Body of pancreas (tissue), 4 donors: ENCODE measurements around the gene KCND3. TPM values are rescaled to one million over a fixed set of nuclear protein-coding genes. Genes with fewer than 3 reads are reported as not detected.

Experiments
- ATAC-seq: fragments of 150-250 bp; one replicate; pipeline ENCODE4 v1.9.1; 2016
- DNase-seq, 4 donors: peaks; one replicate each; pipeline ENCODE4 v3.0.0-alpha.2; 2019
- H3K27ac ChIP-seq, 4 donors: fragments of 200-600 bp; sonication (generic); 1 replicate in 3 of 4; 2 replicates in 1 of 4; pipeline versions ENCODE4 v1.5.1 to v1.6.1; 2016 to 2019; ENCODE audit warnings: mild to moderate bottlenecking in 1 of 4, mixed read lengths in 1 of 4, moderate library complexity in 1 of 4
- H3K27me3 ChIP-seq, 2 donors: fragments of 200-600 bp; sonication (generic); one replicate each; pipeline ENCODE4 v1.6.0; 2016; ENCODE audit warnings: mild to moderate bottlenecking in 1 of 2
- H3K36me3 ChIP-seq, 2 donors: fragments of 200-600 bp; sonication (generic); replicated peaks in 1 of 2; 2 replicates each; pipeline ENCODE4 v1.5.1; 2016; ENCODE audit warnings: low read depth in 2 of 2; ENCODE audit not compliant: insufficient read depth in 1 of 2
- H3K4me1 ChIP-seq: fragments of 200-600 bp; sonication (generic); one replicate; pipeline ENCODE4 v1.6.0; 2016
- H3K4me3 ChIP-seq, 2 donors: fragments of 200-600 bp; sonication (generic); 1 replicate in 1 of 2; 2 replicates in 1 of 2; pipeline ENCODE4 v1.5.1; 2016 to 2019
- H3K9me3 ChIP-seq, 3 donors: fragments of 200-600 bp; sonication (generic); 1 replicate in 2 of 3; 2 replicates in 1 of 3; pipeline ENCODE4 v1.5.1; 2016
- POLR2A ChIP-seq, 3 donors: fragments of 450-650 bp; IDR thresholded peaks; one replicate each; pipeline ENCODE4 v1.6.1; 2016; ENCODE audit warnings: antibody characterized with exemption in 3 of 3, mild to moderate bottlenecking in 2 of 3
- WGBS, 2 donors: methylation state at CpG; one replicate each; pipeline ENCODE4 v1.1.5; 2017; 5-methylcytosine and 5-hydroxymethylcytosine counted together
- intact Hi-C: fragments of 100-400 bp; cut with DNase I; formaldehyde crosslinking; loops from one replicate; pipeline ENCODE4 v1.15.1; 2023
- total RNA-seq, 2 donors: library from RNA; depleted of rRNA; stranded (reverse); fragments of >200 nt; gene quantifications; one replicate each; pipeline ENCODE4 v1.1.0, GENCODE V29; 2016
- TF ChIP-seq, protein P1 (sequence below), 7 experiments: fragments of 450-650 bp in 4 of 7; fragments of 200-600 bp in 3 of 7; sonication (generic) in 3 of 7; IDR thresholded peaks; one replicate each; pipeline ENCODE4 v1.5.1; 2016 to 2019; ENCODE audit warnings: antibody characterized with exemption in 7 of 7

Gene KCND3
- total RNA-seq, 2 donors from 2014 or later = 7.6 to 15.0 TPM

DNA sequence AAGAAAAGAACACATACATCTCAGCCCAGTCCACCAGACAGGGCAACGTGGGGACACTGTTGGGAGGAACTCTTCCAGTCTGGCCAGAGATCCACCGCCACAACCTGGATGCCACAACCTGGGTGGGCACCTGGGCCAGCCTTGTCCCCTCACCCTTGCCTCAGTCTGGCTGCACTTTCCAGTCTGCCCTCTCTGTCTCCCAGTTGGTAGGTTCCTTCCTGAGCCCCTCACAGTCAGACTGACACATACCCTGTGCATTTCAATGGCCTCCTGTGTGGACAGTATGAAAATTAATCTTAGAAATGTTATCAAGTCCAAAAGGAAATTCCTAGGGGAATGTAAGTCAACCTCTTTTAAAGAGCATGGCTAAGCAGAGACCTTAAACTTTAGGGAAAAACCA, 184.2 kb downstream of the KCND3 start:
- TF ChIP-seq, protein P1, sequence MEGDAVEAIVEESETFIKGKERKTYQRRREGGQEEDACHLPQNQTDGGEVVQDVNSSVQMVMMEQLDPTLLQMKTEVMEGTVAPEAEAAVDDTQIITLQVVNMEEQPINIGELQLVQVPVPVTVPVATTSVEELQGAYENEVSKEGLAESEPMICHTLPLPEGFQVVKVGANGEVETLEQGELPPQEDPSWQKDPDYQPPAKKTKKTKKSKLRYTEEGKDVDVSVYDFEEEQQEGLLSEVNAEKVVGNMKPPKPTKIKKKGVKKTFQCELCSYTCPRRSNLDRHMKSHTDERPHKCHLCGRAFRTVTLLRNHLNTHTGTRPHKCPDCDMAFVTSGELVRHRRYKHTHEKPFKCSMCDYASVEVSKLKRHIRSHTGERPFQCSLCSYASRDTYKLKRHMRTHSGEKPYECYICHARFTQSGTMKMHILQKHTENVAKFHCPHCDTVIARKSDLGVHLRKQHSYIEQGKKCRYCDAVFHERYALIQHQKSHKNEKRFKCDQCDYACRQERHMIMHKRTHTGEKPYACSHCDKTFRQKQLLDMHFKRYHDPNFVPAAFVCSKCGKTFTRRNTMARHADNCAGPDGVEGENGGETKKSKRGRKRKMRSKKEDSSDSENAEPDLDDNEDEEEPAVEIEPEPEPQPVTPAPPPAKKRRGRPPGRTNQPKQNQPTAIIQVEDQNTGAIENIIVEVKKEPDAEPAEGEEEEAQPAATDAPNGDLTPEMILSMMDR (IDR thresholded peaks at IDR 0.05) = no peak
- no peak for TF ChIP-seq POLR2A (IDR thresholded peaks at IDR 0.05)
- WGBS, 2 donors = 89 to 92% methylated on average over 2 of the region's 2 CpGs
- intact Hi-C loops = no loop called here
- Histone ChIP-seq H3K4me1 (no peaks in the 10 kb centered on the region), H3K27me3 (no peaks in the 10 kb centered on the region), H3K36me3 (no peaks in the 10 kb centered on the region), H3K9me3 (no peaks in the 10 kb centered on the region), H3K4me3 (no peak overlapping the region), H3K27ac (no peak overlapping the region)
- DNase-seq = no peak
- no peak for ATAC-seq

DNA sequence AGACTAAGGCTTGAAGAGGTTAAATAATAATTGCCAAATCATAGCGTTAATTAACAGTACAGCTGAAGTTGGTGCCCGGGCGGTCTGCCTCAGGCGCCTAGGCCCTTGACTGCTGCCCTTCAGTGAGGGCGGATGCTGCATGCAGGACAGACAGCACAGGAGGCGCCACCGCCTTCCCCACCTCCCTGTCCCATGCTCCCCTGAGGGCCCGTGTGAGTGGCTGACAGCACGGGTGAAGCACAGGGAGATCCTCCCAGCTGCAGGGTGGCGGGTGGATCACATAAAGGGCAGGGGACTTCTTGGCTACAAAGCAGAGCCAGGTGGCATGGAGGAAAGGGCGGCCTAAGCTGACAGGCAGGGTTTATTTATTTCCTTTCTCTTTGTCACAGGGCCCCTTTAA, 184.7 kb downstream of the KCND3 start:
- H3K27ac ChIP-seq = no peak overlapping the region
- no peak for ATAC-seq
- intact Hi-C loops = no loop called here
- H3K4me1 ChIP-seq = no peaks in the 10 kb centered on the region
- no peak for DNase-seq
- H3K27me3 ChIP-seq = no peaks in the 10 kb centered on the region
- 85 to 87% methylated on average over 7 to 11 of the region's 11 CpGs for WGBS, 2 donors
- no peak for TF ChIP-seq POLR2A (IDR thresholded peaks at IDR 0.05)
- TF ChIP-seq, protein P1 (IDR thresholded peaks at IDR 0.05) = no peak
- no peaks in the 10 kb centered on the region for H3K36me3 ChIP-seq
- H3K4me3 ChIP-seq = no peak overlapping the region
- no peaks in the 10 kb centered on the region for H3K9me3 ChIP-seq

DNA sequence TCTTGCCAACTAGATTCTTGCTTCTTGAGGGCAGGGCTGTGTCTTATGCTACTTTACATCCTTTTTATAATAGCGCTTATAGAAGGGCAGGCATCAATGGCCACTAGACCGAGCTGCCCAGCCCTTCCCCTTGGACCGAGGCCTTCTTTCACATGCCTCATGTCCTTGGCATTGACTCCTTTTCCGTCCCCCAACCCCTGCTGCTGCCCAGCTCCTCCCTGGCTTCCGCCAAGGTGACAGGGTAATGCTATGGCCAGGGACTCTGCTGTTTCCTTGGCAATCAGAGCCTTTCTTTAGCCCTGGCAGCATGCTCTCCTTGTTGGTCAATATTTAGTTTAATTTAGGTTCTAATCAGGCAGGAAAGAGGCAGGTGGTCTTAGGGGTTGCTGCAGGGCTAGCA, 185.5 kb downstream of the KCND3 start:
- no peak for ATAC-seq

DNA sequence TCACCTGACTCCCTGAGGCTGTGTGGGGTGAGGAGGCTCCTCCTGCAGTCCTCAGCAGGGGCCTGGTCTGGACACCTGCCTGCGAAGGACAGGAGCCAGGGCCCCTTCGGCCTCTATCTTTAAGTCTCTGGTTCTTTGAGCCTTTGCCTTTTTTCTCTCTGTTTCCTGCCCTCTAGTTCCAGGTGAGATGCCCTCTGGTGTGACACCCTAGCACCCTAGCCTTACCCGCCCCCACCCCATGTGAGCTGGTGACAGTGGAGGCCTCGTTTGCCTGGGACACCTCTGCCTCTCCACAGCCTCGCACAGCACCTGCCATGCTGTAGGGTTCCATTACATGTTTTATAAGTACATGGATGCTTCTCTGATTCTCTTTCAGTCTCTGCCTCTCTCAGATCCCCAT, 186.5 kb downstream of the KCND3 start:
- H3K27me3 ChIP-seq = no peaks in the 10 kb centered on the region
- no peak for TF ChIP-seq POLR2A (IDR thresholded peaks at IDR 0.05)
- TF ChIP-seq, protein P1 (IDR thresholded peaks at IDR 0.05) = no peak
- no peaks in the 10 kb centered on the region for H3K36me3 ChIP-seq
- H3K9me3 ChIP-seq = no peaks in the 10 kb centered on the region
- H3K4me3 ChIP-seq = no peak overlapping the region
- DNase-seq (no peak), ATAC-seq (no peak)
- no peak overlapping the region for H3K27ac ChIP-seq
- 92 to 93% methylated on average over 5 of the region's 5 CpGs for WGBS, 2 donors
- H3K4me1 ChIP-seq = no peaks in the 10 kb centered on the region
- intact Hi-C loops = no loop called here

More for the DNA sequence above, 185.5 kb downstream of the KCND3 start:
- Histone ChIP-seq H3K4me3 (no peak overlapping the region), H3K27me3 (no peaks in the 10 kb centered on the region), H3K9me3 (no peaks in the 10 kb centered on the region), H3K36me3 (no peaks in the 10 kb centered on the region), H3K4me1 (no peaks in the 10 kb centered on the region), H3K27ac (no peak overlapping the region)
- 75 to 84% methylated on average over 5 of the region's 5 CpGs for WGBS, 2 donors
- intact Hi-C loops = no loop called here
- DNase-seq = no peak
- TF ChIP-seq POLR2A (IDR thresholded peaks at IDR 0.05) = no peak
- TF ChIP-seq, protein P1 (IDR thresholded peaks at IDR 0.05) = no peak

DNA sequence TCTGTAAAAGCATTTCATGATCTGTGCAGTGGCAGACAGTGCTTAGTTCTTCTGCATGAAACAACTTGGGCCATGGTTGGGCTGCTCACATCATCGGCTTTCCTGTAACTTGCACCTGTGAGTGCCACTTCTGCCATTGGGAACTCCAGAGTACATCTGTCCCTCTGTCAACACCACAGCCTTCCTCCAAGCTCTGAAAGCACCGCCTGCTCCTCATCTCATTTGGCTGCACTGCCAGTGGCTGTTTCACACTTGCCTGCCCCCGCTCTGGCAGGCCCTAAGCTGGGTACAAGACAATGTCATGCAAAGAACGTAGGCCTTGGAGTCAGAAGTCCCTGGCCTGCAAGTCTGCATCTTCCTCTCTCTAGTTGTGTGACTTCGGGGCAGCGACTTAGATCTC, 187.4 kb downstream of the KCND3 start:
- H3K27ac ChIP-seq = no peak overlapping the region
- intact Hi-C loops = no loop called here
- DNase-seq = no peak
- no peaks in the 10 kb centered on the region for H3K9me3 ChIP-seq
- TF ChIP-seq, protein P1 (IDR thresholded peaks at IDR 0.05) = no peak
- TF ChIP-seq POLR2A (IDR thresholded peaks at IDR 0.05) = no peak
- ATAC-seq = no peak
- H3K4me3 ChIP-seq = no peak overlapping the region
- H3K36me3 ChIP-seq = no peaks in the 10 kb centered on the region
- H3K27me3 ChIP-seq = no peaks in the 10 kb centered on the region
- H3K4me1 ChIP-seq = no peaks in the 10 kb centered on the region
- WGBS, 2 donors = 89 to 90% methylated on average over 6 of the region's 6 CpGs
